Measurements from ENCODE around the gene IFNA5.

DNA sequence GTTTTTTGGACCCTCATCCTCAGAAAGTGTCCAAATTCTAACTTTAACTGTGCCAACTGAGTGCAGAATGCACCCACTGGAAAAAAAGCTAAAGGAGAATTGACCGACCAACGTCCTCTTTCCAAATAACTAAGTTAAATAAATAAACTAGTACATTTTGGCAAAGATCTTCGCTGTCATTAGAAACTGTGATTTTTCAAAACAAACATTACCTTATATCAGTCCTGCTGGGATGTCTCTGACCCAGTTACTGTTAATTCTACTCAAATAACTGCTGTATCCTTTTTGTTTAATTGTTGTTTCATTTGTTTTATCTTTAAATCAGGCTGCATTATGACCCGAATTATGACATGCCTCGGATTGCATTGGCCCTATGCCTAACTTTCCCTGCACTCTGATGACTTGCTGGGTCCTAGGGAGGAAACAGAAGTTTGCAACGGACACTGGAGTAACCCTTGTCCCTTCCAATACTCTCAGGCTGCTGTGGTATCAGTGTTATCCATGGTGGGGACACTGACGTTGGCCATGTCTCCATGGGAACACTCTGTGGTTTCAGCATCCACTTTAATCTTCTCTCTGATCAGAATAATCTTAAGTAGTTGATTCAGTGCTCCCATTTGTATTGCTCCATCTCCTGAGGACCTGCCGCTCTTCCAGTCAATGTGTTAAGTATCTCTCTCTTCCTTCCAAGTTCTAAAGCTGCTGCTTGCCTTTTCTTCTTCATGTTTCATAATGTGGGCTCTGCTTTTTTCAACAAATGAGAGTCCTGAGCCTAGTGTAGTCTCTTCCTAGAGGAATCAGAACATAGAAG is 11.1 kb upstream of the IFNA5 start:
- TF ChIP-seq SMARCE1 (IDR thresholded peaks at IDR 0.05; ENCODE audit: borderline replicate concordance) = no peak
- no peak for TF ChIP-seq TCF7 (IDR thresholded peaks at IDR 0.05; ENCODE audit: low read depth)
- TF ChIP-seq, protein P1, sequence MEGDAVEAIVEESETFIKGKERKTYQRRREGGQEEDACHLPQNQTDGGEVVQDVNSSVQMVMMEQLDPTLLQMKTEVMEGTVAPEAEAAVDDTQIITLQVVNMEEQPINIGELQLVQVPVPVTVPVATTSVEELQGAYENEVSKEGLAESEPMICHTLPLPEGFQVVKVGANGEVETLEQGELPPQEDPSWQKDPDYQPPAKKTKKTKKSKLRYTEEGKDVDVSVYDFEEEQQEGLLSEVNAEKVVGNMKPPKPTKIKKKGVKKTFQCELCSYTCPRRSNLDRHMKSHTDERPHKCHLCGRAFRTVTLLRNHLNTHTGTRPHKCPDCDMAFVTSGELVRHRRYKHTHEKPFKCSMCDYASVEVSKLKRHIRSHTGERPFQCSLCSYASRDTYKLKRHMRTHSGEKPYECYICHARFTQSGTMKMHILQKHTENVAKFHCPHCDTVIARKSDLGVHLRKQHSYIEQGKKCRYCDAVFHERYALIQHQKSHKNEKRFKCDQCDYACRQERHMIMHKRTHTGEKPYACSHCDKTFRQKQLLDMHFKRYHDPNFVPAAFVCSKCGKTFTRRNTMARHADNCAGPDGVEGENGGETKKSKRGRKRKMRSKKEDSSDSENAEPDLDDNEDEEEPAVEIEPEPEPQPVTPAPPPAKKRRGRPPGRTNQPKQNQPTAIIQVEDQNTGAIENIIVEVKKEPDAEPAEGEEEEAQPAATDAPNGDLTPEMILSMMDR (CRISPR knock-in tag; IDR thresholded peaks at IDR 0.05) = no peak
- TF ChIP-seq ZNF274 (CRISPR knock-in tag; IDR thresholded peaks at IDR 0.05) = no peak
- TF ChIP-seq, protein P2, sequence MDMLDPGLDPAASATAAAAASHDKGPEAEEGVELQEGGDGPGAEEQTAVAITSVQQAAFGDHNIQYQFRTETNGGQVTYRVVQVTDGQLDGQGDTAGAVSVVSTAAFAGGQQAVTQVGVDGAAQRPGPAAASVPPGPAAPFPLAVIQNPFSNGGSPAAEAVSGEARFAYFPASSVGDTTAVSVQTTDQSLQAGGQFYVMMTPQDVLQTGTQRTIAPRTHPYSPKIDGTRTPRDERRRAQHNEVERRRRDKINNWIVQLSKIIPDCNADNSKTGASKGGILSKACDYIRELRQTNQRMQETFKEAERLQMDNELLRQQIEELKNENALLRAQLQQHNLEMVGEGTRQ (IDR thresholded peaks at IDR 0.05; ENCODE audit: low read depth, low read length) = no peak
- TF ChIP-seq, protein P2 (CRISPR knock-in tag; IDR thresholded peaks at IDR 0.05; ENCODE audit: borderline replicate concordance) = no peak
- TF ChIP-seq JUNB (CRISPR knock-in tag; IDR thresholded peaks at IDR 0.05; ENCODE audit: borderline replicate concordance) = no peak

All from HepG2 (cell line).